Thymus (tissue), 11 donors: ENCODE measurements around the gene PGM3. TPM values are rescaled to one million over a fixed set of nuclear protein-coding genes. Genes with fewer than 3 reads are reported as not detected.
A peak's percentile ranks its signal among the peaks of the same experiment; 100 is the strongest.
"Not testable (repeated sequence)": the region's sequence is repeated elsewhere in the genome, so short reads cannot be mapped to it uniquely, and the experiment has no call there.

ENCODE experiments used
- DNase-seq, 9 donors: peaks; one replicate each; pipeline ENCODE4 v3.0.0-alpha.2; 2013; ENCODE audit warnings: low spot score in 9 of 9, low read depth in 6 of 9, missing footprints in 1 of 9
- H3K27ac ChIP-seq, 2 donors: one replicate each; pipeline ENCODE4 v1.5.1; 2013; ENCODE audit warnings: control low read depth in 1 of 2, low read depth in 1 of 2, low read length in 1 of 2, mild to moderate bottlenecking in 1 of 2, moderate library complexity in 1 of 2
- H3K27me3 ChIP-seq, 2 donors: one replicate each; pipeline ENCODE4 v1.5.1; 2013; ENCODE audit warnings: low read length in 1 of 2; ENCODE audit not compliant: control insufficient read depth in 2 of 2, insufficient read depth in 1 of 2
- H3K36me3 ChIP-seq, 2 donors: one replicate each; pipeline ENCODE4 v1.5.1; 2013; ENCODE audit warnings: low read length in 1 of 2, mild to moderate bottlenecking in 1 of 2, moderate library complexity in 1 of 2; ENCODE audit not compliant: control insufficient read depth in 2 of 2, insufficient read depth in 2 of 2
- H3K4me1 ChIP-seq, 2 donors: one replicate each; pipeline ENCODE4 v1.5.1; 2013; ENCODE audit warnings: low read length in 2 of 2; ENCODE audit not compliant: control insufficient read depth in 2 of 2, insufficient read depth in 2 of 2
- H3K4me3 ChIP-seq, 2 donors: one replicate each; pipeline ENCODE4 v1.5.1; 2013; ENCODE audit warnings: low read length in 2 of 2, control low read depth in 1 of 2, mild to moderate bottlenecking in 1 of 2
- H3K9me3 ChIP-seq, 2 donors: one replicate each; pipeline ENCODE4 v1.5.1; 2013; ENCODE audit warnings: low read length in 1 of 2, mild to moderate bottlenecking in 1 of 2; ENCODE audit not compliant: control insufficient read depth in 2 of 2, insufficient read depth in 1 of 2
- WGBS: extraction: QIAGEN DNeasy Blood & Tissue Kit; methylation state at CpG from one replicate; pipeline ENCODE4 v1.1.7; 2013; 5-methylcytosine and 5-hydroxymethylcytosine counted together
- polyA plus RNA-seq: library from polyadenylated mRNA; stranded (reverse); fragments of 200-250 nt; gene quantifications from one replicate; pipeline ENCODE4 v1.2.3, GENCODE V29; 2013
- total RNA-seq: library from RNA; stranded (reverse); fragments of 120-200 nt; gene quantifications from one replicate; pipeline ENCODE4 v1.2.4, GENCODE V29; 2013
- donor health status: healthy.

The PGM3 gene
- total and polyA plus RNA-seq, 2 donors: 10.5 to 13.6 TPM

GRCh38 chr6:83215131-83216047 is 22.3 kb upstream of the PGM3 start:
- WGBS: 41% methylated on average over 7 of the region's 7 CpGs
- H3K4me3 ChIP-seq: no peak overlapping the region
- H3K27me3 ChIP-seq: no peaks in the 10 kb centered on the region
- no peaks in the 10 kb centered on the region for H3K4me1 ChIP-seq
- DNase-seq: peak in 6 of 9 donors; percentile 19 to 70 (median 40)
- H3K36me3 ChIP-seq: no peaks in the 10 kb centered on the region
- H3K27ac ChIP-seq: no peak overlapping the region
- no peaks in the 10 kb centered on the region for H3K9me3 ChIP-seq

GRCh38 chr6:83202031-83202430 is 9.0 kb upstream of the PGM3 start:
- 87% methylated on average over 4 of the region's 4 CpGs for whole genome bisulfite sequencing
- peaks cover 2 to 7% of the 10 kb centered on the region in 2 donors for H3K4me1 ChIP-seq
- no peaks in the 10 kb centered on the region for H3K9me3 ChIP-seq
- no peak for DNase-seq
- H3K4me3 ChIP-seq: no peak overlapping the region
- no peaks in the 10 kb centered on the region for H3K36me3 ChIP-seq
- no peaks in the 10 kb centered on the region for H3K27me3 ChIP-seq
- no peak overlapping the region for H3K27ac ChIP-seq

GRCh38 chr6:83199863-83200225 is 6.8 kb upstream of the PGM3 start:
- Histone ChIP-seq H3K27me3 (no peaks in the 10 kb centered on the region), H3K4me1 (peaks cover 2 to 7% of the 10 kb centered on the region in 2 donors), H3K4me3 (no peak overlapping the region), H3K27ac (no peak overlapping the region), H3K36me3 (peaks cover 0 to 2% of the 10 kb centered on the region in 2 donors), H3K9me3 (no peaks in the 10 kb centered on the region)
- WGBS: 97% methylated on average over 2 of the region's 2 CpGs
- DNase-seq: no peak

- no peaks in the 10 kb centered on the region for H3K9me3 ChIP-seq
- WGBS: 95% methylated on average over 5 of the region's 5 CpGs
- H3K27me3 ChIP-seq: no peaks in the 10 kb centered on the region
- no peak overlapping the region for H3K4me3 ChIP-seq
- no peak for DNase-seq
- H3K4me1 ChIP-seq: peaks cover 2 to 7% of the 10 kb centered on the region in 2 donors
- no peak overlapping the region for H3K27ac ChIP-seq
- peaks cover 0 to 3% of the 10 kb centered on the region in 2 donors for H3K36me3 ChIP-seq
Measured at GRCh38 chr6:83199173-83199862, 6.3 kb upstream of the PGM3 start.

- Histone ChIP-seq H3K27me3 (peaks cover 0 to 4% of the 10 kb centered on the region in 2 donors), H3K27ac (no peak overlapping the region), H3K4me3 (no peak overlapping the region), H3K9me3 (no peaks in the 10 kb centered on the region), H3K36me3 (peaks cover 0 to 3% of the 10 kb centered on the region in 2 donors), H3K4me1 (peaks cover 5 to 14% of the 10 kb centered on the region in 2 donors)
- no peak for DNase-seq
- 62% methylated on average over 4 of the region's 4 CpGs for WGBS
Measured at GRCh38 chr6:83198486-83199172, 5.6 kb upstream of the PGM3 start.

GRCh38 chr6:83193747-83194566 is 892 bp upstream of the PGM3 start:
- WGBS: 5% methylated on average over 44 of the region's 44 CpGs
- peaks cover 8 to 15% of the 10 kb centered on the region in 2 donors for H3K4me1 ChIP-seq
- H3K27me3 ChIP-seq: peaks cover 0 to 4% of the 10 kb centered on the region in 2 donors
- peak in 5 of 9 donors; percentile 15 to 47 (median 23) for DNase-seq
- H3K9me3 ChIP-seq: no peaks in the 10 kb centered on the region
- H3K36me3 ChIP-seq: peaks cover 2 to 3% of the 10 kb centered on the region in 2 donors
- H3K27ac ChIP-seq: no peak overlapping the region
- peak overlapping the region; percentile 73 to 77 for H3K4me3 ChIP-seq

GRCh38 chr6:83192456-83192855 is 609 bp downstream of the PGM3 start:
- peak overlapping the region; percentile 73 to 77 for H3K4me3 ChIP-seq
- H3K27ac ChIP-seq: peak overlapping the region in 1 of 2 donors; percentile 65
- 5% methylated on average over 4 of the region's 4 CpGs for WGBS
- DNase-seq: peak in 1 of 9 donors; percentile 23
- peaks cover 0 to 4% of the 10 kb centered on the region in 2 donors for H3K27me3 ChIP-seq
- H3K4me1 ChIP-seq: peaks cover 10 to 11% of the 10 kb centered on the region in 2 donors
- peaks cover 3% of the 10 kb centered on the region in 2 donors for H3K36me3 ChIP-seq
- no peaks in the 10 kb centered on the region for H3K9me3 ChIP-seq

DNA sequence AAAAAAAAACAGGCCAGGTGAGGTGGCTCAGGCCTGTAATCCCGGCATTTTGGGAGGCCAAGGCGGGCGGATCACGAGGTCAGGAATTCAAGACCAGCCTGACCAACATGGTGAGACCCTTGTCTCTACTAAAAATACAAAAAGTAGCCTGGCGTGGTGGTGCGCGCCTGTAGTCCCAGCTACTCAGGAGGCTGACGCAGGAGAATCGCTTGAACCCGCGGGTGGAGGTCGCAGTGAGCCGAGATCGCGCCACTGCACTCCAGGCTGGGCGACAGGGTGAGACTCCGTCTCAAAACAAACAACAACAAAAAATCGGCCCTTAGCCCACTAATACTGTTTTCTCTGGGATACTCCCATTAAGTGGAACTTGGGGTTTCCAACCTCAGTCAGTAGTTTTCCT is 1.1 kb downstream of the PGM3 start:
- H3K4me3 ChIP-seq: peak overlapping the region in 1 of 2 donors; percentile 73
- peaks cover 10 to 11% of the 10 kb centered on the region in 2 donors for H3K4me1 ChIP-seq
- H3K27me3 ChIP-seq: not testable (repeated sequence)

More for the DNA sequence above, 1.1 kb downstream of the PGM3 start:
- H3K36me3 ChIP-seq, H3K27ac ChIP-seq, H3K9me3 ChIP-seq, DNase-seq: not testable (repeated sequence)
- WGBS: 91% methylated on average over 18 of the region's 18 CpGs
